ENCODE results near the gene C11orf16.
"Not testable (repeated sequence)": the region's sequence is repeated elsewhere in the genome, so short reads cannot be mapped to it uniquely, and the experiment has no call there.

C11orf16 gene, protein sequence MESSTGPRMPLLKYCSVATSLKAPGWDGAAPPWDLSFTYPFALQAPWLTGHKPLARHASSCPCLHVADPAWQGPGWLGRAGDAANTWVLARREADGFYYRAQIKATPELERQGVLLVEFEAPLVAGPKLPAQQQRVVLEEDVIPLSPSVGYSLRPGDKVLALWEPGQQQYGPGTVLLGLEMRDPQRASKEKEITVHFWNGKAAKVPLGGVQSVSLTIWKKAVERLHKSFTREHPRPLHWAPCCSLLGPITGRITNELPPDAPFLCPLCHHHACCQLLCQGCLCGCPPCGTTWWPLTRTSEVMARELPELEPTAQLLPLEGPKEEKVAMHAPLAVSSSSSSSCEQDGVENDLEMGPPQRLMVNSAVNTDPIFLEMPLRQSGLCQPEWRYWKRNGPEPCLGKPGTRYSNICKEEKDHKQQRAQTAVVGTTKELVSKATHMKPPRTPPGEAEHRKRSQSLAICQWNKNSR

GRCh38 chr11:8932564-8933180, at the start of gene C11orf16:
TSS of gene C11orf16 (minus strand) at chr11:8932947. CDS start at chr11:8932308, 639 bp downstream.
- Histone ChIP-seq H3K9ac (ENCODE audit: low read length) (no peak within 1 kb of the TSS), H3K9me3 (ENCODE audit: control insufficient read depth, low read length) (no peaks in the 10 kb centered on the region), H3K4me1 (ENCODE audit: control insufficient read depth, insufficient read depth, low read length) (no peaks in the 10 kb centered on the region), H3K27me3 (ENCODE audit: control insufficient read depth, insufficient read depth, low read length) (no peaks in the 10 kb centered on the region), H3K4me3 (ENCODE audit: low read length) (no peak within 1 kb of the TSS), H3K36me3 (ENCODE audit: control insufficient read depth, insufficient read depth, low read length) (no peaks in the 10 kb centered on the region)

- Histone ChIP-seq H3K36me3 (ENCODE audit: control insufficient read depth, insufficient read depth, low read length) (no peaks in the 10 kb centered on the region), H3K4me1 (ENCODE audit: control insufficient read depth, insufficient read depth, low read length) (no peaks in the 10 kb centered on the region), H3K9me3 (ENCODE audit: control insufficient read depth, low read length) (no peaks in the 10 kb centered on the region), H3K9ac (ENCODE audit: low read length) (no peak overlapping the region), H3K27me3 (ENCODE audit: control insufficient read depth, insufficient read depth, low read length) (peaks cover 6% of the 10 kb centered on the region), H3K4me3 (ENCODE audit: low read length) (no peak overlapping the region)
Observed at GRCh38 chr11:8980485-8980884, 47.7 kb upstream of the C11orf16 start.

- H3K27me3 ChIP-seq (ENCODE audit: control insufficient read depth, insufficient read depth, low read length); H3K4me3 ChIP-seq (ENCODE audit: low read length); H3K9ac ChIP-seq (ENCODE audit: low read length); H3K36me3 ChIP-seq (ENCODE audit: control insufficient read depth, insufficient read depth, low read length); H3K4me1 ChIP-seq (ENCODE audit: control insufficient read depth, insufficient read depth, low read length); H3K9me3 ChIP-seq (ENCODE audit: control insufficient read depth, low read length): not testable (repeated sequence)
Observed at GRCh38 chr11:8979365-8979764, 46.6 kb upstream of the C11orf16 start.

- Histone ChIP-seq H3K9ac (ENCODE audit: low read length) (no peak overlapping the region), H3K4me3 (ENCODE audit: low read length) (no peak overlapping the region), H3K27me3 (ENCODE audit: control insufficient read depth, insufficient read depth, low read length) (no peaks in the 10 kb centered on the region), H3K36me3 (ENCODE audit: control insufficient read depth, insufficient read depth, low read length) (no peaks in the 10 kb centered on the region), H3K4me1 (ENCODE audit: control insufficient read depth, insufficient read depth, low read length) (no peaks in the 10 kb centered on the region), H3K9me3 (ENCODE audit: control insufficient read depth, low read length) (no peaks in the 10 kb centered on the region)
Observed at GRCh38 chr11:8973121-8973520, 40.4 kb upstream of the C11orf16 start.

DNA sequence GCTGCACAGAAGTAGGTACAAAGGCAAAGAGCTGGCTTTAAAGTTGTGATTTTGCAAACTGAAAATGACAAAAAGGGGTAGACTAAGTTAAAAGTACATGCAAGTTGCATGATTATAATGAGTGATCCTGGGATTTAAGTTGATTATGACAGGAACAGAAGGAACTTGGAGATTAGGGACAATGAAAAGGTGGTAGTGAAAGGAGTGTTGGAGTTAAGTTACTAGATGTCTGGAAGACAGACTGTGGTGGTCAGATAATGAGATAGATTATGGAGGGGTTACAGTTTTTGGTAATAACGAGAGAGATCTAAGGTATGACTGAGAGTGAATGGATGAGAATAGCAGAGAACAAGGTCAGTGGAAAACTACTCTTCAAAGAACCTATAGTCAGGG, 39.2 kb upstream of the C11orf16 start:
- no peaks in the 10 kb centered on the region for H3K36me3 ChIP-seq (ENCODE audit: control insufficient read depth, insufficient read depth, low read length)
- H3K9ac ChIP-seq (ENCODE audit: low read length): no peak overlapping the region

GRCh38 chr11:8971196-8971923, 38.6 kb upstream of the C11orf16 start:
- no peak overlapping the region for H3K4me3 ChIP-seq (ENCODE audit: low read length)
- H3K9me3 ChIP-seq (ENCODE audit: control insufficient read depth, low read length): no peaks in the 10 kb centered on the region
- no peaks in the 10 kb centered on the region for H3K36me3 ChIP-seq (ENCODE audit: control insufficient read depth, insufficient read depth, low read length)
- H3K9ac ChIP-seq (ENCODE audit: low read length): no peak overlapping the region
- no peaks in the 10 kb centered on the region for H3K27me3 ChIP-seq (ENCODE audit: control insufficient read depth, insufficient read depth, low read length)
- H3K4me1 ChIP-seq (ENCODE audit: control insufficient read depth, insufficient read depth, low read length): no peaks in the 10 kb centered on the region

More for the DNA sequence above, 39.2 kb upstream of the C11orf16 start:
- Histone ChIP-seq H3K27me3 (ENCODE audit: control insufficient read depth, insufficient read depth, low read length) (no peaks in the 10 kb centered on the region), H3K4me3 (ENCODE audit: low read length) (no peak overlapping the region), H3K9me3 (ENCODE audit: control insufficient read depth, low read length) (no peaks in the 10 kb centered on the region), H3K4me1 (ENCODE audit: control insufficient read depth, insufficient read depth, low read length) (no peaks in the 10 kb centered on the region)

GRCh38 chr11:8967184-8967583, 34.4 kb upstream of the C11orf16 start:
- Histone ChIP-seq H3K36me3 (ENCODE audit: control insufficient read depth, insufficient read depth, low read length) (no peaks in the 10 kb centered on the region), H3K4me1 (ENCODE audit: control insufficient read depth, insufficient read depth, low read length) (peaks cover 18% of the 10 kb centered on the region), H3K9ac (ENCODE audit: low read length) (no peak overlapping the region), H3K27me3 (ENCODE audit: control insufficient read depth, insufficient read depth, low read length) (no peaks in the 10 kb centered on the region), H3K9me3 (ENCODE audit: control insufficient read depth, low read length) (no peaks in the 10 kb centered on the region), H3K4me3 (ENCODE audit: low read length) (no peak overlapping the region)

- Histone ChIP-seq H3K9me3 (ENCODE audit: control insufficient read depth, low read length) (no peaks in the 10 kb centered on the region), H3K4me3 (ENCODE audit: low read length) (peak within 1 kb of the TSS; percentile 83), H3K4me1 (ENCODE audit: control insufficient read depth, insufficient read depth, low read length) (peaks cover 18% of the 10 kb centered on the region)
Observed at GRCh38 chr11:8964324-8965320, 31.9 kb upstream of the C11orf16 start, which contains the start of gene TMEM9B. TSS of gene TMEM9B (minus strand) at chr11:8964442. CDS start at chr11:8964313, 129 bp downstream.

DNA sequence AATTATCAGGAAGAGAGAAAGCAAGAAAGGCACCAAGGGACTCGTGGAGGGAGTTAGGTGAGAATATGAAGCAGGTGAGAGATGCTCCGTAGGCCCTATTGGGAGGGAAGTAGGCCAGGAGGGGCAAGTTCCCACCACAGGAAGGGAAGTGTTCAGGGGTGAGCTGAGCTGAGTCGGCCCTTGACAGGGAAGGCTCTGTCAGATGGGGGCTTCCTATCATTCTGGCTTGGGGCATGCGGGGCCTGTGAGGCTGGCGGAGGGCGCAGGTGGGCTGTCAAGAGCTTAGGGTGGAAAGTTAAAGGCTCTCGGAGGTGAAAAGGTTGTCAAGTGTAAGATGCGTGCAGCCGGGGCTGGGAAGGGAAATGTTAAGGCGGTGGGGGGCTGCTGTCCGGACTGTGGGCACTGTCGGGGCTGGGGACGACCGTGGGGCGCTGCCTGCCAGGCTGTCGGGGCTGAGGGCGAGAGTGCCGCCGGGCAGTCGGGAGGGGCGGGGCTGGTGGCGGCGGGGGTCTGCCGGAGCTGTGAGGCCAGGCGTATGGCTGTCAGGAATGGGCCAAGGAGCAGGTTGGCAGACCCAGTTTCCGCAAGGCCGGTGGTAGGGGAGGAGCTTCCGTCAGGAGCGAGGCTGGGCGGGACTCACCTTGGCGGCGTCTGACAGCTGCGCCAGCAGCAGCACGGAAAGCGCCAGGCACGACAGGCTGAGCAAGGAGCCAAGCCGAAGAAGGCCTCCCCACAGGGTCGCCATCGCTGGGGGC, 31.0 kb upstream of the C11orf16 start:
- peaks cover 25% of the 10 kb centered on the region for H3K4me1 ChIP-seq (ENCODE audit: control insufficient read depth, insufficient read depth, low read length)
- H3K27me3 ChIP-seq (ENCODE audit: control insufficient read depth, insufficient read depth, low read length): no peaks in the 10 kb centered on the region
- no peaks in the 10 kb centered on the region for H3K36me3 ChIP-seq (ENCODE audit: control insufficient read depth, insufficient read depth, low read length)
- peak overlapping the region; percentile 98 for H3K9ac ChIP-seq (ENCODE audit: low read length)
- H3K4me3 ChIP-seq (ENCODE audit: low read length): peak overlapping the region; percentile 83
- H3K9me3 ChIP-seq (ENCODE audit: control insufficient read depth, low read length): no peaks in the 10 kb centered on the region

More at GRCh38 chr11:8964324-8965320, 31.9 kb upstream of the C11orf16 start, which contains the start of gene TMEM9B:
- H3K9ac ChIP-seq (ENCODE audit: low read length): peak within 1 kb of the TSS; percentile 98
- no peaks in the 10 kb centered on the region for H3K36me3 ChIP-seq (ENCODE audit: control insufficient read depth, insufficient read depth, low read length)
- H3K27me3 ChIP-seq (ENCODE audit: control insufficient read depth, insufficient read depth, low read length): no peaks in the 10 kb centered on the region

DNA sequence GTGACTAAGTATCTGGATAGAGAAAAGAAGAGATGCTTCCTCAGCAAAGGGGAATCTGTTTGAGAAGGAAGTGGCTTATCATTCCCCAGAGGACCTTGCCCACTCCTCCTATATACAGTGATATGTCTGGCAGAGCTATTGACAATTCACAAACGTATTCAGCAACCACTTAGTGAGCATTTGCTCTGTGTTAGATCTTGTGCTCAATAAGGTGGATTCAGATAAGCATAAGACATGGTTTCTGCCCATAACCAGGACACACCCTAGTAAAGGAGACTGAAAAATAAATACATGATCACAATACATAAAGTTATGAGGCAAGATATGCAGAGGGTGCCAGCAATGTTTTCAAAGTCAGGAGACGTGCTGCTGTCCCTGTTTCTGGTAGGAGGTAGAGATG, 30.1 kb upstream of the C11orf16 start:
- peak overlapping the region; percentile 98 for H3K9ac ChIP-seq (ENCODE audit: low read length)

More for the DNA sequence above, 30.1 kb upstream of the C11orf16 start:
- no peaks in the 10 kb centered on the region for H3K27me3 ChIP-seq (ENCODE audit: control insufficient read depth, insufficient read depth, low read length)
- H3K36me3 ChIP-seq (ENCODE audit: control insufficient read depth, insufficient read depth, low read length): no peaks in the 10 kb centered on the region
- H3K9me3 ChIP-seq (ENCODE audit: control insufficient read depth, low read length): no peaks in the 10 kb centered on the region
- no peak overlapping the region for H3K4me3 ChIP-seq (ENCODE audit: low read length)
- H3K4me1 ChIP-seq (ENCODE audit: control insufficient read depth, insufficient read depth, low read length): peaks cover 25% of the 10 kb centered on the region
